Activated gamma-delta T cell (primary cell): Measurements from ENCODE around the gene PTPRF.

Experiments
- DNase-seq: peaks from one replicate; lab custom pipeline; 2025; lab: John Stamatoyannopoulos, UW

PTPRF gene

DNA sequence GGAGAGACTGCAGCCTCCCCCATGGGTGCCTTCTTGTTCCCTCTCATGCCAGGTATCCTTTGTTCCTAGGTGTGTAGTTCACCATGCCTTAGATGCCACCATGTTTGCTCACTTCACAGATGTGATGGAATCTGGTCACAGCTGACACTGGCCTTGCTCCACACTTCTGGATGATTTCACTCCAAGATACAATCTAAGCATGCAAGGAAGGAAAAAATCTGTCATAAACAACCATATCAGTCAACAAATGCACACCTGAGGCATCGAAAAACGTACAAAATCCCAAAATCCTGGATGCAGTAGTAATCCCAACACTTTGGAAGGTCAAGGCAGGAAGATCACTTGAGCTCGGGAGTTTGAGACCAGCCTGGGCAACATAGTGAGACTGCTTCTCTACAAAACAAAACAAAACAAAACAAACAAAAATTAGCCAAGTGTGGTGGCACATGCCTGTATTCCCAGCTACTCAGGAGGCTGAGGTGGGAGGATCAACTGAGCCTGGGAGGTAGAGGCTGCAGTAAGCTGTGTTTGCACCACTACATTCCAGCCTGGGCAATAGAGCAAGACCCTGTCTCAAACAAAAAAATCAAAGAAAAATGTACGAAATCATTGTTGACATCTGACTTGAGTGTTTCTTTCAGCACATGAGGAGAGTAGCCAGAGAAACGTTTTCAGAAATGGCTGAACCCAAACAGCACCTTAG lies 17.1 kb upstream of the PTPRF start:
- DNase-seq, result no peak

DNA sequence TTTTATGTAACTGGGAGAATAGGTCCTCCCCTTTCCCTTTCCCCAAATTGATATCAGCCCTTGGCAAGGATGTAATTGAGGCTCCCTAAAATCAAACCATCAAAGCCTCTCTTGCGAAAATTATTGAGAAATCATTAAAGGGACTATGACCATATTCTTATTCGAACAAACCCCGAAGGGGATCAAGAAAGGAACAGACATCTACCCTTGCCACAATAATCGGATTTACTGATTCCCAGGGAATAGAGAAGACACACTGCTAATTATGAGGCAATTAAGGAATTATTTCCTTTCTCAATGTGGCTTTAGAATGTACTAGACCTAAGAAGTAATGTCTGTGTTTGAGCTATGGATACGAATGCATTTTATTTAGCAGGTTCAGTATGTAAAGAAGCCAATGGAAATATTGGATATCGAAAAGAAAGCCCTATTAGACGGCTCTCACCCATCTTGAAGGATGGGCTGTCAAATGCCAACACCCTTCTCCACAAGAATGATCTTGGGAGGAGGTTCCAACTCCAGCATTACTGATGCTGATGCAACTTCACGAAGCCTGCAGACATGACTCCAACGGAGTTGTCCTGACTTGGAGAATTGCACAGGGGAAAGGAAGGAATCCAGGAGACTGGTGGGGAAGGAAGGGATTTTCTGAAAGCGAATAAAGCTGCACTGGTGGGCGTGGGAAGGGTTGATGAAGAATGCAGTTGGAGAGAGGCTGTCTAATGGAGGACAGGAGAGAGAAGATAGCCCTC lies 11.6 kb upstream of the PTPRF start:
- DNase-seq, result no peak

DNA sequence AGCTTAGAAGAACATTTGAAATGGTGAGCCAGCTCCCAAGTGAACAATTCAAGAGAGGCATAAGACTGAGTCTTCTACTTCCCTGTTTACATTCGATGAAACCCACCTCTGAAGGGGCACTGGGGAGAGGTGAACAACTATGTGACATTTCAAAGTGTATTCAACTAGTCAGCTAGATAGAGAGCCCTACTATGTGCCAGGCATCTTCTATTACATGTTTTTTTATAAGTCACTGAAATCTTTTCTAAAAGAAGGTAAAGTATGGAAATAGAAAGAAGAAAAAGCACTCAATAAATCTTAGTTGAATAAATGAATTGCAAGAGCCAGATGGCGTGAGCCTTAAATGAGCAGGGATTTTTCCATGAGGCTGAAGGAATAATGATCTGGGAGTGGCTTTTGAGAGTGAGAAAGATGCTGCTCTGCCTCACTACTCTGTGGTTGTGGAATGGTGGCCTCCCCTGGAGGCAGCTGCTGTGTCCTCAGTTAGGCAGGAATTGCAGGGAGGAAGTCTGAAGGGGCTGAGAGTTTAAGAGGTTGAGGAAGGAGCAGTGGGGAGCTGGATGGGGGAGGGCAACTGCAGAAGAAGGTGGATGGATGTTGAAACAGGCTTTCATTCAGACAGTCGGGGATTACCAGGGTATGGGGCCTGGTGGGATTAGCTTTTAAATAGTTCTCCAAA lies 10.4 kb upstream of the PTPRF start:
- no peak for DNase-seq

DNA sequence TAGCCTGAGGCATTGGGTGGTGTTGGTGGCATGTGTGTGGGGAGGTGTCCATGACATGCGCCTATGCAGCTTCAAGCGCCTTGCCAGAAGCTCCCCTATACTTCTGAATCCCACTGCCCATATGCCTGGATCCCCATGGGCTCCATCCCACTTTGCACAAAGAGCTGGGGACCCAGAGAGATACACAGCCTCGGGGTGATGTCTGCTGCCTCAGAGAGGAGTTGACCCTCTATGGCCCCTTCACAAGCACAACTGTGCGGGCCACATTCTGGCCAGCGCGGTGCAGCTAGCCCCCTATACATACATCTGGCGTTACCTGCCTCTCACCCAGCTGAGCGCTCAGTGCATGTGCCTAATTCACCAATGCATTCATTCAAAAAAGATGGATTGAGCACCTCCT lies 9.6 kb upstream of the PTPRF start:
- no peak for DNase-seq

DNA sequence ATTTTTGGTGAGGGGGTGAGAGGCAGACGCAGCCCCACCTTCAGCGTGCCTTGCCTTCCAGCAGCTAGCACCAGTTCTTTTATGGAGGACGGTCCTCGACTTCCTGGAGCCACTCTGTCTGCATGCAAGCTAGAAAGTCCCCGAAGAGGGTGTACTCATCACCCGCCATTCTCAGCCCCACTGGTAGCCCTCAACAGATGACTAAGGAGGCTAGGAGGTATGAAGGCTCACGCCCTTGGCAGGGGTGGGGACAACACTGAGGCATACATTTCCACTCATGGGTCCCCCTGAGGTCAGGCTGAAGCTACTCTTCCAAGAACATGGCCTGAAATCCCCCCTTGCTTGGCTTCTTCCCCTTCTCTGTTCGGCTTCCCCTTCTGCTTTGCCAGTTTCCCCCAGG lies 8.9 kb upstream of the PTPRF start:
- DNase-seq, result no peak

DNA sequence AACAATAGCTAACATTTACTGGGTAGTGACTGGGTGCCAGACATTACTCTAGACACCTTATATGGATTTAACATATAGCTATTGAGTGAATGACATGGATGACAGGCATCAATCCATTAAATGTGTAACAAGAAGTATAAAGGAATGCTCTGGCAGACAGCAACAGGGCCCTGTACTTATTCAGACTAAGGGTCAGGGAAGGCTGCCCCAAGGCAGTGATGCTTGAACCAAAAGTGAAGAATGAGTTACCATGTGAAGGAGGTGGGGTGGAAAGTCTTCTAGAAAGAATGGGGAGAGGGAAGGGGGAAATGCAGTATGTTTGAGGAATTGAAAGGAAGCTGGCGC lies 8.3 kb upstream of the PTPRF start:
- DNase-seq, result no peak

DNA sequence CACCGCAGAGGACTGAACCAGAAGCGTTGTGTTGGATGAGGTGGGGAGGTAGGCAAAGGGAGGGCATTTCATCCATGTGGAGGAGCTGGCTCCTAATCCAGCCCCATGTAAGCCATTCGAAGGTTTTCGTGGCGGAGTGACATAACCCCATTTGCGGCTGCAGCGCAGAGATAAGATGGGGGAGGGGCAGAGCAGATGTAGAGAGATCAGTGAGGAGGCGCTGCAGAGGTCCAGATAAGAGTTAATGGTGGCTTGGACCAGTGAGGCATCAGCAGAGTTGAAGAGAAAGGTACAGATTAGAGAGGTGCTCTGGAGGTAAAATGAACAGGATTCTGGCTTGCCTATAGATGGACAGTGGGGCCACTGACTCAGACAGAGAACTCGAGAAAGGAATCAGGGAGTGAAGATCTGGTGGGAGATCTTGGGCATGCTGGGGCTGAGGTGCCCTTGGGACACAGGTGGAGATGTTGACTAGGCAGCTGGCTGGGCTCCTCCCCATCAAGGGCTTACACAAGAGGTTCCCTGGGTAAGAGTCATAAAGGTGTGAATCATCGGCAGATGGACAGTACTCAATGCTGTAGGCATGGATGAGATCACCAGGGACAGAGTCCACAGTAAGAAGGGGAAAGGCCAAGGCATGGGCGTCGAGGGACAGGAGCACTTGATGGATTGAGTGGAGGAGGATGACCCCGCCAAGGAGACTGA lies 7.8 kb upstream of the PTPRF start:
- no peak for DNase-seq

DNA sequence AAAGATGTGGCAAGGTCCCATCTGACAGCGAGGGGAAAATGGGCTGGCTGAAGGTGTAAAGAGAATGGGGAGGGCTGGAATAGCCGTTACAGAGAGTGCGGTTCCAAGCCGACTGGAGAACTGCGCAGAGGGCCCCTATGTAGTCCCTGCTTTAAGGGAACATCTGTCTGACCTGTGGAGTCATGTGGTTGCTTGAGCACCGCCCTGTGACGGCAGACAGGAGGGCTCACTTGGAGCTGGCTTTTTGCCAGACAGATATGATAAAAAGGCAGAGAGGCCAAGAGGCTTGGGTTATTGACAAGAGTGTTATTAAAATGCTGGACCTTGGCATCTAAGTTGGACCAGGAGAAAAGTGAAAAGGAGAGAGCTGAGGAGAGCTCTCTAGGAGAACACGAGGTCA lies 5.9 kb upstream of the PTPRF start:
- DNase-seq, result no peak

DNA sequence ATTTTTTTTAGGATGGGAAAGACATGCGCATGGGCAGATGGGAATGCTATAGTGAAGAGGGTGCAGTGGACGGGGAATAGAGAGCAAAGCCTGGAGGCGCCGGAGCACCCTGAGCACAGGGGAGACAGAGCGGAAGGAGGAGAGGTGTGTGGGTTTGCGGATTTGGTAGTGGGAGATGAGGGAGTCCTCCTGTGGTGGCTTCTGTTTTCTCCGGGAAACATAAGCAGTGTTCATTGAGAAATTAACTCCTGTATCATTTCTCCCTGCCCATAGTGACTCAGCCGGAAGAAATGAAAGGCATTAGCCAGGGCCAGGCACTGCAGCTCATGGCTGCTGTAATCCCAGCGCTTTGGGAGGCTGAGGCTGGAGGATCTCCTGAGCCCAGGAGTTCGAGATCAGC lies 4.7 kb upstream of the PTPRF start:
- no peak for DNase-seq

DNA sequence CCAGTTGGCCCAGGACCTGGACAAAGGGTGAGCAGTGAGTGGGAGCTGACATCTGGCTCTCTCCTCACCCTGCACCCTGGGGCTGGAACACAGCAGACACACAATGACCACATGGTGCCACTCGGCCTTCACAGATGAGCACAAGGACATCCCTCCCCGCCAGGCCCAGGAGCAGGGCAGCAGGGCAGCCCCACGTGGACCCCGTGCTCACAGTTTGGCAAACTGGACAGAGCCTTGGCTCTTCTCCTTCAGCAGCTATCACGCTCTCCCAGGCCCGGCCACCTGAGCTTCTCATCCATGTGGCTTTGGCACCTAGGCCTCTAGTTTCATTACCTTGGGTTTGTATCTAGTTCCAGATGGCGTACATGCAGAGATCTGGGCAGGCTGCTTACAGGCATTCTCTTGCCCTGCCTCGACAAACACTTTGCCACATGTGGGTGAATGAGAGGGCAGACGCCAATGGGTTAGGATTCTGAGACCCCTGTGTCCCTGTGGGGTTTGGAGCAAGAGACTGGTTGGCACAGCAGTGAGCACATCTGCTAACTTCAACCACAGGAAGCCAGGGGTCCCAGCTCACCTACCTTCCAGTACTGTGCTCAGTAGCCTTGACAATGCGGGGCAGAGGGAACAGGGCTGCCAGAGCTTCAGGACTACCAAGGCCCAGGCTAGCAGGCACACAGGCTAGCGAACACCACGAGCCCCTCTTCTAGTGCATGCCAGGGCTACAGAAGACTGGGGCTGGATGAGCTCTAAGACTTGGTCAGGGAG lies 3.4 kb upstream of the PTPRF start:
- no peak for DNase-seq

DNA sequence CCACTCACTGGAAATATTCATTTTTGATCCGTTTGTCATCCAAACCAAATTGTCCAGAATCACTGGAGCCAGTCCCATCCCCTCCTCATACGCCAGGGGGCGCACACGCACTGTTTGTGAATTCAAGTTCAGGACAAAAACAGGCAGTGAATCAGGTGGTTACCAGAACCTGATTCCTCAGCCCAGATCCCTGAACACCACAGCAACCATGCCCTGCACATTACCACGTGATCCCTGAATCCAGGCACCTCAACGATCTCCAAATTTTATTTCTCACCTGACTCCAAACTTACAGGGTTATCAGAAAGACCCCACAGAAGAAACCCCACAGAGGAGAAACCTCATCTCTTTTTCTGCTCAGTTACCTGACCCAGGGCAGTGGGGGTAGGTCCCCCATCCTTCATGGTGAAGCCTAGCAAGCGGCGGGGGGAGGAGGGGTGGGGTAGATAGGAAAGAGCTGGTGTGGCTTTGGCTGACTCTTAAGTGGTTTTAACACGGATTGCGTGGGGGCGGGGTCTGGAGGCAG lies 1.4 kb upstream of the PTPRF start:
- DNase-seq, result no peak

DNA sequence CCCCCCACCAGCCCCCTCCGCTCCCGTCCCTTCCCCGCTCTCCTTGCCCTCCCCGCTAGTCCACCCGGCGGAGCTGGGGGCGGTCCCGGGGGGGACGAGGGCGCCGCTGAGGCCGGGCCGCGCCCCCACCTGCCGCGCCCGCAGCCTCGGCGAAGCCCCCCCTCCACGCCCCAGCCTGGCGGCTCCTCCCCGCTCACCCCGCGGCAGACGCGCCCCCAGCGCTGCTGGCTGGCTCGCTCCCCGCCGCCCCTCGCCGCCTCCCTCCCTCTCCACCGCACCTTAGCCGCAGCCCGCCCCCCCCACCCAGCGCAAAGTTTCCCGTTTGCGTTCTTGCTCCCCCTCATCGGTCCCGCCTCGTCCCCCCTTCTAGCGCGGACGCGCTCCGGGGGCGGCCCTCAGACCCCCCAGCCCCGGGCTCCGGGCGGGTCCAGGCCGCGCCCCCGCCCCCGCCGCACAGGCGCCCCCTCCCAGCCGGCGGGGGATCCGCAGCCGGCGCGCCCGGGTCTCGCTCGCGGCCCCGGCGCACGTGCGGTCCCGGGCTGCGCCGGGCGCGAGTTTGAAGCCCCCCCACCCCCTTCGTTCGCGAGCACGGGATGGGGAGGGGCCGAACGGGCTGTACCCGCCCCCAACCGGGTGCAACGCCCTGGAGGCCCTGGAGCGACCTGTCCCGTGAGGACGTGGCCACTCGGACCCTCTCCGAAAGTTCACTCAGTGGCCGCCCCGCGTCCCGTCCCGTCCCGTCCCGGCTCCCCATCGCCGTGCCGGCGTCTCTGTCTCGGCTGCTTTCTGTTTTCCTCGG lies 623 bp downstream of the PTPRF start:
- no peak for DNase-seq

DNA sequence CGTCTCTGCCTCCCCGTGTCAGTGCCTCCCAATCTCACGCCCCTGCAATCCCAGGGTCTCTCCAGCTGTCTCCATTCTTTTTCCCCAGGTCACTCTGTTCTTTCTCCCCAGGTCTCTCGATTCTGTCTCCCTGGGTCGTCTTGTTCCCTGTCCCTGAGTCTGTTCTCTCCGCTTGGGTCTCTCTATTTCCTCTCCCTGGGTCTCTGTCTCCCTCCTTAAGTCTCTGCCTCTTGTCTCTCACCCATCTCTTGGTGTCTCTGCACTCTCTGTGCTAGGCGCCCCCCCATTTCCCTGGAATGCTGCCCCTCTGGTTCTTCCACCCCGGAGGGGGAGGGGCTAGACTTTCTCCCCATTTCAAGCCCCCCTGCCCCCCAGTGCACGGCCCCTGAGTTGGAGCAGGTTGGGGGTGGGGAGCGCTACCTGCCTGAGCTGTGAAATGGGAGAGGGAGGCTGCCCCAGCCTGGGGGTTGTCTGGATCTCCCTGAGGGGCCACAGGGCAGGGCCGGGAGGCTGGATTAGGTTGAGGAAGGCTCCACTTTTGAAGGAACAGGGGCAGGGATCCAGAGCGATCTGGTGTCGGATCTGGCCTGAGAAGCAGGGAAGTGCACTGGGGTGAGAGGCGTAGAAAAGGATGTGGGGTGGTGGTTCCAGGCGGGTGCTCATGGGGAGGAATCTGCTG lies 1.4 kb downstream of the PTPRF start:
- DNase-seq, result no peak

DNA sequence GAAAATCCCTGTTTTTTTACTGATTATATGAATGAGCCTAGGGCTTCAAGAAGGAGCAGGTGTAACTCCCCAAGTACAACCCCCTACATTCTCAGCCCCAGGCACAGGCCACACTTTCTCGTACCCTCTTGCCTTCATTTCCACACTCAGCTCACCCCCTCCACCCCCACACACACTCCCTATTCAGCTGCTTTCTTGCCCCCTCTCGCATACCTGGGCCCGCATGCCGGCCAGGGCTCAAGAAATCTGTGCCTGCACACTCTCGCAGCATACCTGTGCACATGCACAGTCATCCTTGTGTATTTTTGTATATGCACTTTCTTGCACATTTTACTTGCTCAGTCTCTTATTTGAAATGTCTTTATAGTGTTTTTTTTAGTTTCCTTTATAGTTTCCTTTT lies 2.0 kb downstream of the PTPRF start:
- no peak for DNase-seq

DNA sequence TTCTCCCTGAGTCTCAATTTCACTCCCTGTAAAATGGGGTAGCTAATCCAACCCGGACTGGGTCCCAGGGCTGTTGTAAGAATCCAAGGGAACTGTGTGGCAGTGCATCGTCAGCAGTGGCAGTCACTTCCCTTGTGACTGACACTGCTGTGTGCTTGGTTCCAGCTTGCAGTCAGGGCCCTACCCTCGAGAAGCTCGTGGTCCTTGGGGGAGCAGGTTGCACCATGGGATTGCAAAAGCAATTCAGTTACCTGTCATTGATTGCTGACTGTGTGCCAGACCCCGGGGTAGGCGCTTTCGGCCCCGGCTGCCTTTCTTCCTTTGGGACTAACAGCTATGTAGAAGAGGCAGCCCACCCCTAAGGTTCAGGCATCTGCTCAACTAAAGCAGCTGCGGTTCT lies 2.9 kb downstream of the PTPRF start:
- no peak for DNase-seq

DNA sequence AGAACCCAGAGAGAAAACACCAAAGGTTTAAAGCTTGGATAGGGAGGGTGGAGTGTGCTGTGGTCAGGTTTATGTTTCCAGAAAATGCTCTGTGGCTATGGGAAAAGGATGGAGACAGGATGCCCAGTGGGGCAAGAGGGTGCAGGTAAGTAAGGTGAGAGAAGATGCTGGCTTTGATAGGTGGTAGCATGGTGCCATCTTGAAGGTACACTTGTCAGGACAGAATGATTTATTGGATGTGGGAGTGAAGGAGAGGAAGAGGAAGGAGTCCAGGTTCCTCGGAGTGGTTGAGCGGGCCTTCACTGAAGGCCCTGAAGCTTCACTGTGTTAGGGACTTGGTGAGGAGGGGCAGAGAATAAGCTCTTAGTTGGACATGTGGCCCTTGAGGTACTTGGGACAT lies 3.6 kb downstream of the PTPRF start:
- no peak for DNase-seq

DNA sequence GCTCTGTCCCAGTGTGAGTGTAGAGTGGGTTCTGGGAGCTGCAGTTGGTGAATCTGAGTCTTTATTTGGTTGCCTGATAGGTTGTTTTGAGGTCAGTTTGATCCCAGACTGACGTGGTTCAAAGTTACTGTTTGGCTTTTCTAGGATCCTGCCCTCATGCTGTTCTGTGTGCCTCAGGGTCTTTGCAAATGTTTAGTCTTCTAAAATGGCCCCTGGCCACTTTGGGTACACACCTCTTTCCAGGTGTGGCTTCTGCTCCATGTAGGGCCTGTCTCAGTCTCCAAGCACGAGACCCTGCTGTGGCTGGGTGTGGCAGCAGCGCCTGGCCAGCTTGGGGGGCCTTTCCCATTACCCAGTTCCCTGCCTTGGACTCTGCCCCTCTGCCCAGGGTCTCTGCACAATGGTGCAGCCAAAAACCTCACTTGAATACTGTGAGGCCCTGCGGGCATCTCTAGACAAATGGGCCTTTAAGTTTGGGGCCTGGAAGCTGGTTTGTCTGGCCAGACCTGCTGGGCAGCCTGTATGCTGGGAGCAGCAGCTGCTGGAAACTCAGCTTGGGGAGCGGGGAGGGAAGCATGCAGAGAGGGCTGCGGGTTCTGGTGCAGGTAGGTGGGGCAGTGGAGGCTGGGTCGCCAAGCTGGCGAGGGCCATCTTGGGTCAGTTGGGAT lies 5.6 kb downstream of the PTPRF start:
- no peak for DNase-seq

DNA sequence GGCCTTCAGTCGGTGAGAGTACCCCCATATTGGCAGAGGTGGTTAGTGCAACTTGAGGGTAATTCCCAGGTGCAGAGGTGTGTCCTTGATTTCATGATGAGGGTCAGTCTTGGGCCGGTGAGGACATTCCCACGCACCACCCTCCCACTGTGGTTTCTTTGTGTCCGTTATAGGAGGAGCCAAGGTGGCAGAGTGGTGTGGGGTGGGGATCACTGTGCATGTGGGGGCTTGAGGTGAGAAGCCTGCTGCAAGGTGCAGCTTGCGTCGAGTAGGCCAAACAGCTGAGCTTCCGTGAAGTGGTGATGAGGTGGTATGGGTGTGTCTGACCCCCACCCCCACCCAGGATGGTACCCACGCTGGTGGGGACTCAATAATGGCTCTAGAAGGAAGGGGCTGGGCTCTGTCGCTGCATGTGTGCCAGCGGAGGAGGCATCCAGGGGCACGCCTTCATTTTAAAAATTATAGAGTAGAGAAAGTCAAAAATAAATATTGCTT lies 6.2 kb downstream of the PTPRF start:
- no peak for DNase-seq

DNA sequence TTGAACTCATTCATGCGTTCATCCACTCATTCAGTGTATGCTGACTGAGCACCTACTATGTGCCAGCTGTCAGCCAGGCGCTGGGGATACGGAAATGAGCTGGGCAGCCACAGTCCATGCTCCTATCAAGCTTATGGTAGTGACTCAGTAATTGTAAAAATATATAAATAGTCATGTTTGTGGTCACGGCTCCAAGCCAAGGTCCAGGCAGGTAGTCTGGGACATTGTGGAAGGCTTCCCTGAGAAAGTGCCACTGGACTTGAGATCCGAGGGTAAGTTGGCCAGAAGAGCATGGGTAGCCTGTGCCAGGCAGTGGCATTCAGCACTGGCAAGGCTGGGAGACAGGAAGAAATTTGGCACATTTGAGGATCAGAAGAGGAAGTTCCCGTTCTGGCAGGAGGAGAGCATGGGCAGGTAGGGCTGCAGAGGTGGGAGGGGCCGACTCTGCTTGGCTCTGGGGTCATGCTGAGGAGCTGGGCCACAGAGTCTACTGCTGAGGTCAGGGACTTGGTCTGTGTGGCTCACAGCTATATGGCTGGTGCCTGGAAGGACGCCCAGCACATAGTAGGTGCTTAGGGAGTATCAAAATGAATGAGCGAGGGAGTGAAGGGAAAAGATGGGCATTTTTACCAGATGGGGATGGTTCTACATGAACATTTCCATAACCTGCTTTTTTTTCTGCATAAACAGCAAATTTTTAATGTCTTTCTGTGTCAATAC lies 6.9 kb downstream of the PTPRF start:
- DNase-seq, result no peak
